Adrenal gland (tissue), 12 donors: ENCODE results near the gene ZCCHC8. TPM values are rescaled to one million over a fixed set of nuclear protein-coding genes. Genes with fewer than 3 reads are reported as not detected.

Experiments used
- DNase-seq, 7 donors: peaks; one replicate each; pipeline ENCODE4 v3.0.0-alpha.2; 2019 to 2020
- H3K27ac ChIP-seq, 5 donors: fragments of 200-600 bp; sonication (generic) in 4 of 5; 1 replicate in 3 of 5; 2 replicates in 2 of 5; pipeline versions ENCODE4 v1.5.1 to v1.8.0; 2016 to 2020; ENCODE audit warnings: mild to moderate bottlenecking in 1 of 5
- H3K27me3 ChIP-seq: fragments of 200-600 bp; 2 replicates; pipeline ENCODE4 v1.8.0; 2021
- H3K36me3 ChIP-seq, 2 donors: fragments of 200-600 bp; replicated peaks in 1 of 2; 1 replicate in 1 of 2; 2 replicates in 1 of 2; pipeline versions ENCODE4 v1.5.1 to v1.8.0; 2018 to 2022
- H3K4me1 ChIP-seq, 2 donors: fragments of 200-600 bp; replicated peaks in 1 of 2; 1 replicate in 1 of 2; 2 replicates in 1 of 2; pipeline versions ENCODE4 v1.5.1 to v1.8.0; 2018 to 2021
- H3K4me3 ChIP-seq, 4 donors: fragments of 200-600 bp; sonication (generic) in 3 of 4; one replicate each; pipeline ENCODE4 v1.5.1; 2016 to 2018
- H3K9me3 ChIP-seq, 3 donors: fragments of 200-600 bp; sonication (generic) in 1 of 3; replicated peaks in 1 of 3; 1 replicate in 2 of 3; 2 replicates in 1 of 3; pipeline versions ENCODE4 v1.5.1 to v1.8.0; 2016 to 2021
- CTCF ChIP-seq, 6 experiments: fragments of 450-650 bp in 4 of 6; fragments of 200-600 bp in 2 of 6; sonication (generic) in 1 of 6; IDR thresholded peaks; 1 replicate in 5 of 6; 2 replicates in 1 of 6; pipeline versions ENCODE4 v1.5.1 to v1.8.0; 2016 to 2021; ENCODE audit warnings: antibody characterized with exemption in 6 of 6, mild to moderate bottlenecking in 2 of 6, moderate library complexity in 1 of 6
- POLR2A ChIP-seq, 2 donors: fragments of 450-650 bp; IDR thresholded peaks; one replicate each; pipeline ENCODE4 v1.6.1; 2017; ENCODE audit warnings: antibody characterized with exemption in 2 of 2, mild to moderate bottlenecking in 2 of 2, moderate library complexity in 1 of 2
- WGBS, 4 donors: extraction: QIAGEN DNeasy Blood & Tissue Kit in 2 of 4; methylation state at CpG; one replicate each; pipeline versions ENCODE4 v1.1.5 to v1.1.7; 2013 to 2017; 5-methylcytosine and 5-hydroxymethylcytosine counted together
- intact Hi-C, 2 donors: fragments of 100-400 bp; cut with DNase I; formaldehyde crosslinking; loops; one replicate each; pipeline versions ENCODE4 v1.14.1 to v1.15.0; 2022 to 2023
- polyA plus RNA-seq, 3 donors: library from polyadenylated mRNA; stranded (reverse); fragments of 200-250 nt in 2 of 3; fragments of 350-450 nt in 1 of 3; fragmentation: Illumina TruSeq in 1 of 3; extraction: RNeasy Lipid Tissue Mini Kit (QIAGEN cat#74804) in 1 of 3; gene quantifications; one replicate each; pipeline ENCODE4 v1.2.3, GENCODE V29; 2013 to 2014
- total RNA-seq, 9 donors: library from RNA; depleted of rRNA in 4 of 9; stranded (reverse); fragments of >200 nt in 4 of 9; fragments of 120-200 nt in 1 of 9; fragmentation: NEBNext Ultra II Directional in 1 of 9; extraction: Animal tissue kit (Norgen Biotek cat#: 25700) in 1 of 9; gene quantifications; one replicate each; pipeline versions ENCODE4 v1.1.0 to v1.2.4, GENCODE V29; 2013 to 2023
- donor health status: healthy with polysubstance abuse.
- donor health status: Bipolar disorder and iron deficiency.
- donor health status: DM: yes; HTN: yes; CAD: no.
- donor health status: DM: no; HTN: no; CAD: no.
- donor health status: DM: no; HTN: no; CAD: no.
- donor health status: DM: yes; HTN: yes; CAD: no.

Gene ZCCHC8
- total and polyA plus RNA-seq, 12 donors: 10.7 to 55.3 (median 19.3) TPM

- intact Hi-C loops: no loop called here
- WGBS, 4 donors: 93 to 98% (median 96%) methylated on average over 5 of the region's 5 CpGs
- Histone ChIP-seq H3K27ac (no peak overlapping the region), H3K27me3 (no peaks in the 10 kb centered on the region), H3K36me3 (no peaks in the 10 kb centered on the region), H3K4me1 (no peaks in the 10 kb centered on the region), H3K9me3 (no peaks in the 10 kb centered on the region), H3K4me3 (no peak overlapping the region)
- no peak for DNase-seq
- no peak for TF ChIP-seq CTCF (IDR thresholded peaks at IDR 0.05)
- TF ChIP-seq POLR2A (IDR thresholded peaks at IDR 0.05): no peak
These were observed 37.8 kb upstream of the ZCCHC8 start for GRCh38 chr12:122538496-122538895.

- Histone ChIP-seq H3K4me3 (no peak overlapping the region), H3K27ac (no peak overlapping the region), H3K27me3 (no peaks in the 10 kb centered on the region), H3K4me1 (no peaks in the 10 kb centered on the region), H3K9me3 (no peaks in the 10 kb centered on the region), H3K36me3 (no peaks in the 10 kb centered on the region)
- DNase-seq: no peak
- whole genome bisulfite sequencing, 4 donors: 91 to 98% (median 94%) methylated on average over 4 of the region's 4 CpGs
- intact Hi-C loops: no loop called here
- TF ChIP-seq CTCF (IDR thresholded peaks at IDR 0.05) (no peak), POLR2A (IDR thresholded peaks at IDR 0.05) (no peak)
These were observed 36.3 kb upstream of the ZCCHC8 start for GRCh38 chr12:122537021-122537420.

DNA sequence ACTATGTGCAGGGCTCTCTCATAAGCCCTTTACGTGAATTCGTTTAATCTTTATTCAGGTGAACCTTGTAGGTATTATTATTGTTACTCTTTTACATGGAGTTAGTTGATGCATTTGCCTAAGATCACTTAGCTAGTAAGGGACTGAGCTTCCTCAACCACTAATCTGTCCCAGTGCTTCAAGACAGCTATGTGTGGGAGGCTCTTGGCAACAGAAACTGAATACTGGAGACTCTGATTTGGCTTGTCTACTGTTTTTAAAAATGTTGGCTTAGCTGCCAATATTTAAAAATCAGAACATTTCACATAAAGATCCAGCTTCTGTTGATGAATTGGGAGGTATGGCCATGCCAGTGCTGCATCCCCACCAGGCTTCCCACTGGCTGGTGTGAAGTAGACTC, 33.1 kb upstream of the ZCCHC8 start:
- Histone ChIP-seq H3K27ac (no peak overlapping the region), H3K36me3 (no peaks in the 10 kb centered on the region), H3K4me3 (no peak overlapping the region), H3K9me3 (no peaks in the 10 kb centered on the region), H3K4me1 (no peaks in the 10 kb centered on the region), H3K27me3 (no peaks in the 10 kb centered on the region)
- no peak for TF ChIP-seq CTCF (IDR thresholded peaks at IDR 0.05)
- no peak for TF ChIP-seq POLR2A (IDR thresholded peaks at IDR 0.05)
- intact Hi-C loops: no loop called here
- no peak for DNase-seq
- 86 to 98% (median 94%) methylated on average over 2 of the region's 2 CpGs for WGBS, 4 donors

GRCh38 chr12:122528992-122529391, 28.3 kb upstream of the ZCCHC8 start:
- Histone ChIP-seq H3K27ac (no peak overlapping the region), H3K4me1 (peaks cover 17 to 19% of the 10 kb centered on the region in 2 donors), H3K4me3 (no peak overlapping the region), H3K9me3 (no peaks in the 10 kb centered on the region), H3K27me3 (no peaks in the 10 kb centered on the region), H3K36me3 (no peaks in the 10 kb centered on the region)
- no peak for TF ChIP-seq CTCF (IDR thresholded peaks at IDR 0.05)
- no peak for TF ChIP-seq POLR2A (IDR thresholded peaks at IDR 0.05)
- 95 to 98% (median 96%) methylated on average over 6 of the region's 6 CpGs for WGBS, 4 donors
- intact Hi-C loops: no loop called here
- DNase-seq: no peak
